Activated CD4-positive, alpha-beta T cell treated with anti-CD3 and anti-CD28 coated beads, Interleukin-2, amount 50 U/mL, for 48 hours (primary cell): ENCODE data around the gene NRROS.

Source experiments
- DNase-seq, 2 experiments: peaks; one replicate each; pipeline ENCODE4 v3.0.0-alpha.2; 2020

The NRROS gene

DNA sequence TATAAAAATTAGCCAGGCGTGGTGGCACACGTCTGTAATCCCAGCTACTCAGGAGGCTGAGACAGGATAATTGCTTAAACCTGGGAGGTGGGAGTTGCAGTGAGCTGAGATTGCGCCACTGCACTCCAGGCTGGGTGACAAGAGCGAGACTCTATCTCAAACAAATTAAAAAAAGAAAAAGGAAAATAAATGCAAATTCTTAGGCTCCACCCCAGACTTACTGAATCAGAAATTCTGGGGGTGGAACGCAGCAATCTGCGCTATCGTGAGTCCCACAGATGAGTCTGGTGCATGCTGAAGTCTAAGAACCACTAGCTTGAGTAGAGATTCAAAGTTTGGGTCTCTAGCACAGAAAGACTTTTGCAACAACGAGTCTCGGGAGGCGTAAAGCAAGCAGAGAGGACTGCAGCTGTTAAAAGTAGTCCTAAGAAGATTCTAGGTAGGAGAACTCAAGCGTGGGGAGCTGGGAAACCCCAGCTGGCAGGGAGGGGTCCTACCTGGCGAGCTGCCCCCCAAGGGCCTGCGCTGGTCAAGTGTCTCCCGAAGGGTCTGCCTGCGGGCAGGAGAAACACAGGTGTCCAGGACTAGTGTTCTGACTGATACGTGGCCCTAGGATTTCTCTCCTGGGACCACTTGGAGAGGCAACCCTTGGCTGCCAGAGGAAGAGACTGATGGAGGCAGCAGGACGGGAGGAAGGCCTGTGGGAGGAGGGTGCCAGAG, 50.6 kb downstream of the NRROS start:
- DNase-seq, result no peak

DNA sequence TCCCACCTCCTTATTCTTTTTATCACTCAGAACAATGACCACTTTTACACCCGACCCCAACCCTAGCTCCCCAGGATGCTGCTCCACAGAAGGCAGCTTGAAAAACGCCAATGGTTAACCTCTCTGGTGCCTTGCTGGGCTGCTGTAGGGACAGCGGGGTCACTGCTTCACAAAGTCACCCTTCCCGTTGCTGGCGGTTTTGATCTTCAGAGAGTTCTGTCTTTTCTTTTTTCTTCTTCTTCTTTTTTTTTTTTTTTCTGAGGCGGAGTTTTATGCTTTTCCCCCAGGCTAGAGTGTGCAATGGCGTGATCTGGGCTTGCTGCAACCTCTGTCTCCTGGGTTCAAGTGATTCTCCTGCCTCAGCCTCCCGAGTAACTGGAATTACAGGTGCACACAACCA, 51.9 kb downstream of the NRROS start:
- DNase-seq, result no peak

DNA sequence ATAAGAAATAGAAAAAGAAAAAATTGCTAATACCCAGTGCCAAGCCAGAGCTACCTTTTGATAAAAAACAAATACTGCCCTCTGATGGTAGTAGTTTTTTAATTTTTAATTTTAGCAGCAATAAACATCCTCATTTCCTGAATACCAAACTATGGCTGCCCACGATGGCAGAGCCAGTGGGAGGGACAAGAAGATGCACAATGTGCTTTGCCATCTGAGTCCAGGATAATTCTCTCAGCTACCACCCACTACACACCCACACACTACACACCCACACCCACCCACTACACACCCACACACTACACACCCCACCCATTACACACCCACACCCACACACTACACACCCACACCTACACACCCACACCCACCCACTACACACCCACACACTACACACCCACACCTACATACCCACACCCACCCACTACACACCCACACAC, 54.7 kb downstream of the NRROS start:
- DNase-seq, result peak in 1 of 2 experiments; percentile 13

DNA sequence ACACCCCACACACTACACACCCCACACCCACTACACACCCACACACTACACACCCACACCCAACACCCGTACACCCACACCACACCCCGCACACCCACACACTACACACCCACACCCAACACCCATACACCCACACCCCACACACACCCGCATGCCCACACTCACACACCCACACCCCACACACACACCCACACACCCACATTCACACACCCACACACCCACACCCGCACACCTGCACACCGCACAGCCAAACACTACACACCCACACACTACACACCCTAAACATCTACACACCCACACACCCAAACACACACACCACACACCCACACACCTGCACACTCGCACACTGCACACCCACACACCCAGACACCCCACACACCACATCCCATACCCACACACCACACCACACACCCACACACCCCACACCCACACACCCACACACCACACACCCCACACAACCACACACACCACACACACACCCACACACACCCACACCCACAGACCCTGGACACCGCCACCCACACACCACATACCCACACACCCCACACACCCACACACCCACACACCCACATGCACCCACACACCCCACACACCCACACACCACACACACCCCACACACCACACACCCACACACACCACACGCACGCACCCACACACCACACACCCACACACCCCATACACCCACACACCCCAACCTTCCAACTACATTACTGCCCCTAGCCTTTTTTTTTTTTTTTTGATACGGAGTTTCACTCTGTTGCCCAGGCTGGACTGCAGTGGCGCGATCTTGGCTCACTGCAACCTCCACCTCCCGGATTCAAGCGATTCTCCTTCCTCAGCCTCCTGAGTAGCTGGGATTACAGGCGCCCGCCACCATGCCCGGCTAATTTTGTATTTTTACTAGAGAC, 55.7 kb downstream of the NRROS start:
- peak; percentile 27 for DNase-seq

DNA sequence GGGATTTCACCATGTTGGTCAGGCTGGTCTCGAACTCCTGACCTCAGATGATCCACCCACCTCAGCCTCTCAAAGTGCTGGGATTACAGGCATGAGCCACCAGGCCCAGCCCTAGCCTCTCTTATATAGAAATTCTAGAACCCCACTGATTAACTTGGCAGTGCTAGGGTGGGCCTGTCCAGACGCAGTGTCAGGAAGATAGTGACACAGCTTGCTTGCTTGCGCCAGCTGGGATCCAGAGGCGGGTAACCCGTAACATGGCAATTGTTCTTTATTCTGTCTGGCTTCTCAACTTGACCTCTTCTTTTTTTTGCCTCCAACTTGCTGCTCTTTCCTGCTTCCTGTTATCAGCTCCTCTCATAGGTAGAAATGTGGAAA, 56.3 kb downstream of the NRROS start:
- DNase-seq, result no peak

DNA sequence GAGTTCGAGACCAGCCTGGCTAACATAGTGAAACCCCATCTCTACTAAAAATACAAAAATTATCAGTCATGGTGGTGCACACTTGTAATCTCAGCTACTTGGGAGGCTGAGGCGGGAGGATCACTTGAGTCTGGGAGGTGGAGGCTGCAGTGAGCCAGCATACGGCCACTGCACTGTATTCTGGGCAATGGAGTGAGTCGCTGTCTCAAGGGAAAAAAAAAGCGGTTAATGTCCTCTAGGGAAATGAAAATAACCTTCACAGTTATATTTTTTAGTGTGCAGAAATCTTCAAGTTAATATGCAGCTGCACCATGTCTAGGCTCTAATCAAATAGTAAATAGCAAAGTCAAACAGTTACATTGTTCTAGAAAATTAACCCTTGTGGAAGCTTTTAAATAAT, 57.8 kb downstream of the NRROS start:
- no peak for DNase-seq

DNA sequence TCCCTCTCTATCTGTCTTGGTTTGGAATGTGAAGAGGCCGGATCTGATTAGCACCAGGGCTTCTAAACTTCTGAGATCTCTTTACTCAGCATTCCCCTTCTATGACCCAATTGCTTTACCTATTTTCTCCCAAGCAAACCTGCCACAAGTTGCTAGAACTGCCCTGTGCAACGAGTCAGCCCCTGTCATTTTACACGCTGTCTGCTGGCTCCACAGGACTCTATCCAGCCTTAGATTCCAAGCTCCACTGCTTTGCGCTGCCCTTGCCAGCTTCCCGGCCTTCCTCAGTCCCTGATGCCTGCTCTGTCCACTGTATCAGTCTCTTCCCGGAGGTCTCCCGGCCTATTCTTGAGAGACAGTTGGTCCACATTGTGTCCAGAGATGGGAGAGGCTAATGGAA, 60.3 kb downstream of the NRROS start:
- no peak for DNase-seq

DNA sequence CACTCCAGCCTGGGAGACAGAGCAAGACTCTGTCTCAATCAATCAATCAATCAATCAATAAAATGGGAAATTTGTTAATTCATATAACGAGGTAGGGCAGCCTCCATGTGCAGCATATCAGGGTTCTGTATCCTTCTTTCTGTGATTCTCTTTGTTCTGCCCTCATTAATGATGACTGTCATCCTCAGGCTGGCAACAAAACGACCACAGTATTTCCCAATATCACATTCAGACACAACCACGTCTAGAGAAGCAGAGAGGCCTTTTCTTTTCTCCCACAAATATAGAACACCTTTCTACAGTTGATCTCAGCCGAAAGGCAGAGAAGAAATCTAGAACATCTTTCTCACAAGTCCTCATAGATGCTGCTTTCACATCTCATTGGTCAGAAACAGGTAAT, 61.3 kb downstream of the NRROS start:
- no peak for DNase-seq

DNA sequence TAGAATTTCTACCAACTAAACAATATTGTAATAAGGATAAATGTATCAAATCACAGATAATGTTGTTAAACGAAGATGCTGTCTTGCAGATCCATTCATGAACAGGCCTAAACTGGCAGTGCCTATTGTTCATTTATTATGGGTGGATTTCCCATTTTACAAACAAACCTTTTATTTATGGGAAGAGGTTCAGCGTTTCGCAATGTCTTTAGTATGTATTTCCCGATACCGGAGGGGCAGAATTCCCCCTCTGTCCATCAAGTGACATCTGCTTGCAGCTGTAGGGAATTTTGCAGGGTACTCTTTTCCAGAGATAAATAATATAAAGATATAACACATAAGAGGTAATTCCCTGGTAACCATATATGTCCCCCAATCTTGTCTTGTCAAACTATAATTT, 66.8 kb downstream of the NRROS start:
- no peak for DNase-seq

DNA sequence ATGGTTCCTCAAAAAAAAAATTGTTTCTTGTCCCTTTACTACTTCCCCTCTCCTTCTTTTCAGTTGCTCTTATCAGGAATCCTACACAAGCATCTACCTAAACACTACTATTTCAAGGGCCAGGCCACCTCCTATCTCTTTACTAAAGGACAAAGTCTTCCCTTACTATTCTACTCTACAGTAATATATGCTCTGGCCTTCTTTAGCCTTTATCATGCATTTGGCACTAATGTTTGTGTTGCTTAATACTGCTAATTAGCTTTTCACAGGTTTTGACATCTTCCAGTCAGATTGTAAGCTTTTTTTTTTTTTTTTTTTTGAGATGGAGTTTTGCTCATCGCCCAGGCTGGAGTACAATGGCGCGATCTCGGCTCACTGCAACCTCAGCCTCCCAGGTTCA, 67.2 kb downstream of the NRROS start:
- no peak for DNase-seq

DNA sequence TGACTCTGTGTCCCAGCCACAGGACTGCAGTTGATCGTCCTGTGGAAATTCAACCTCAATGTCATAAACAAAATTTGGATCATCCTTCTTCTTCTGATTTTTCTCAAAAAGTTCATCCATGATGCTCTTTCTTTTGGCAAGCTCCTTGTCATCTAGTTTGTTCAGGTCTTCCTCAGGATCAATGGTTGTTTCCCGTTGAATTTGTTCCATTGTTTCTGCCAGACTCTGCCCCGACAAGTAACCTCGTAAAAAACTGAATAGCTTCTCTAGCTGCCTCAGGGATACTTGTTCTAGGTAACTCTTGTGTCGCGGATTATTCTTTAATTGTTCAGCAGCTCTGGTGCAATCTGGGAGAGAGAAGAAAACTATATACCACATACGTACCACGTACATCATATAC, 68.1 kb downstream of the NRROS start:
- DNase-seq, result no peak

DNA sequence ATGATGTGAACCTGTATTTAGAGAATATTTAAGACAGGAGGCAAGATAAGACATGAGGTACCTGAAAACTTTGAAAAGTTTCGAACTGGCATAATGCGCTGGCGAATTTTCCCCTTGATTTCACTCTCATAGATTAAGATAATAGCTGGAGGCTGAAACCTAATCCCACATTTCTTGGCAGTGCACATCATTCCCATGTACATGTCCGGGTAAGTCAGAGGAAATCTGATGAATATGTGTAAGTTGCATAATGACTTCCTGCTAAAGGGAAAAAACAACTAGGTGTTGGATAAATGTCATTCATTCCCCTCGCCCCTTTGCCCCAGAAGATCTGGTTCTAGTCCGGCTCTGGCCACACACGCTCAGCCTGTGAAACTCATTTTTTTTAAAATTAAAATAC, 69.0 kb downstream of the NRROS start:
- no peak for DNase-seq
